H4 (cell line): ENCODE results near the gene RTL5. TPM values are rescaled to one million over a fixed set of nuclear protein-coding genes. Genes with fewer than 3 reads are reported as not detected.
"Not testable (repeated sequence)": the region's sequence is repeated elsewhere in the genome, so short reads cannot be mapped to it uniquely, and the experiment has no call there.

ENCODE experiments used
- DNase-seq: peaks from one replicate; pipeline ENCODE4 v3.0.0-alpha.2; 2015; ENCODE audit warnings: low spot score
- total RNA-seq: library from RNA; depleted of rRNA; stranded (reverse); fragments of >200 nt; shearing (Covaris generic); gene quantifications from 2 replicates; pipeline ENCODE4 v1.2.3, GENCODE V29; 2014; rRNA removed

RTL5 gene
- total RNA-seq: 0.48 and 0.90 TPM in 2 replicates

GRCh38 chrX:72131317-72132294, at the start of gene RTL5:
Gene RTL5, minus strand, starts transcription at chrX:72131915.
- peak; percentile 89 for DNase-seq

GRCh38 chrX:72180539-72180938, 48.8 kb upstream of the RTL5 start:
- DNase-seq: no peak

GRCh38 chrX:72176981-72177380, 45.3 kb upstream of the RTL5 start:
- no peak for DNase-seq

GRCh38 chrX:72176289-72176688, 44.6 kb upstream of the RTL5 start:
- not testable (repeated sequence) for DNase-seq

- peak; percentile 46 for DNase-seq
Observed at GRCh38 chrX:72169008-72169728, 37.5 kb upstream of the RTL5 start.

GRCh38 chrX:72165551-72165950, 33.8 kb upstream of the RTL5 start:
- DNase-seq: no peak

- DNase-seq: no peak
Observed at GRCh38 chrX:72159769-72160168, 28.1 kb upstream of the RTL5 start.

- DNase-seq: no peak
Observed at GRCh38 chrX:72158773-72159172, 27.1 kb upstream of the RTL5 start.

- no peak for DNase-seq
Observed at GRCh38 chrX:72146527-72146926, 14.8 kb upstream of the RTL5 start.

- no peak for DNase-seq
Observed at GRCh38 chrX:72145181-72145580, 13.5 kb upstream of the RTL5 start.

- no peak for DNase-seq
Observed at GRCh38 chrX:72143609-72143907, 11.8 kb upstream of the RTL5 start.

- DNase-seq: no peak
Observed at GRCh38 chrX:72142794-72143608, 11.3 kb upstream of the RTL5 start.

- DNase-seq: no peak
Observed at GRCh38 chrX:72142094-72142793, 10.5 kb upstream of the RTL5 start.

GRCh38 chrX:72141372-72142004, 9.8 kb upstream of the RTL5 start:
- no peak for DNase-seq

- no peak for DNase-seq
Observed at GRCh38 chrX:72139538-72139937, 7.8 kb upstream of the RTL5 start.

- DNase-seq: no peak
Observed at GRCh38 chrX:72137846-72138495, 6.3 kb upstream of the RTL5 start.

- no peak for DNase-seq
Observed at GRCh38 chrX:72133851-72134546, 2.3 kb upstream of the RTL5 start.

GRCh38 chrX:72132456-72132855, 741 bp upstream of the RTL5 start:
- no peak for DNase-seq

- no peak for DNase-seq
Observed at GRCh38 chrX:72130762-72131250, 909 bp downstream of the RTL5 start.
